Calu3 (cell line): ENCODE results near the gene CD6. TPM values are rescaled to one million over a fixed set of nuclear protein-coding genes. Genes with fewer than 3 reads are reported as not detected.

ENCODE experiments used
- BruUV-seq: library from RNA; stranded (reverse); fragments of 400-500 nt; replicated peaks from 2 replicates; lab custom pipeline; 2021; lab: Mats Ljungman, UMichigan
- CTCF ChIA-PET: fragments of 300-600 bp; sonication (Branson Sonifier 250); formaldehyde crosslinking; loops from one replicate; lab custom pipeline; 2022; ENCODE audit warnings: antibody characterized with exemption; lab: Charles Lee
- DNase-seq: peaks from one replicate; pipeline ENCODE4 v3.0.0; 2022
- H3K27ac Mint-ChIP-seq: one replicate; pipeline ENCODE4 v1.8.0; 2022; ENCODE audit warnings: mixed read lengths; ENCODE audit not compliant: unreplicated experiment
- H3K27me3 Mint-ChIP-seq: one replicate; pipeline ENCODE4 v1.8.0; 2022; ENCODE audit warnings: mixed read lengths; ENCODE audit not compliant: unreplicated experiment
- H3K36me3 Mint-ChIP-seq: one replicate; pipeline ENCODE4 v1.8.0; 2022; ENCODE audit warnings: mild to moderate bottlenecking, moderate library complexity, mixed read lengths; ENCODE audit not compliant: insufficient read depth, unreplicated experiment
- H3K4me1 Mint-ChIP-seq: one replicate; pipeline ENCODE4 v1.8.0; 2022; ENCODE audit warnings: mild to moderate bottlenecking, low read depth, mixed read lengths; ENCODE audit not compliant: unreplicated experiment
- H3K4me3 Mint-ChIP-seq: one replicate; pipeline ENCODE4 v1.8.0; 2022; ENCODE audit warnings: mild to moderate bottlenecking, low read depth, moderate library complexity, mixed read lengths; ENCODE audit not compliant: unreplicated experiment
- H3K9me3 Mint-ChIP-seq: one replicate; pipeline ENCODE4 v1.8.0; 2022; ENCODE audit warnings: low read depth, mixed read lengths; ENCODE audit not compliant: unreplicated experiment
- intact Hi-C: fragments of 100-400 bp; cut with micrococcal nuclease; formaldehyde crosslinking; loops from one replicate; pipeline ENCODE4 v1.10.0; 2022; ENCODE audit not compliant: unreplicated experiment
- total RNA-seq: library from RNA; stranded (reverse); gene quantifications from 2 replicates; pipeline ENCODE4 v1.2.3, GENCODE V29; 2022
- TF ChIP-seq, protein P1 (sequence below): fragments of 200-600 bp; IDR thresholded peaks from one replicate; pipeline ENCODE4 v1.8.0; 2022; ENCODE audit warnings: antibody characterized with exemption; ENCODE audit not compliant: unreplicated experiment

The CD6 gene
- total RNA-seq, 1 experiment from 2014 or later, result 0.26 TPM

DNA sequence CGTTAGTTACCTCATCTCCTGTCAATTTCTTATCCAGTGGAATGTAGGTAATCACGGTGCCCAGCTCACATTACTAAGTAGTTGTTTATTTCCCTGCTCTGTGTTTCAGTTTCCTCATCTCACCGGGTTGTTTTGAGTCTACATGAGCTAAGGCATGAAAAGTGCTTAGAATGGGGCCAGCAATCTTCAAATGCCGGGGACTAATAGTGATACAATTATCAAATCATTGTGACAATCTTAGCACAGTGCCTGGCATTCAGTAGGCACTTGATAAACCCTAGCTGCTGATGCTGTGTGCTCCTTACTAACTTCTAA, 77.5 kb downstream of the CD6 start:
- H3K36me3 Mint-ChIP-seq, result no peaks in the 10 kb centered on the region
- DNase-seq, result no peak
- TF ChIP-seq, protein P1, sequence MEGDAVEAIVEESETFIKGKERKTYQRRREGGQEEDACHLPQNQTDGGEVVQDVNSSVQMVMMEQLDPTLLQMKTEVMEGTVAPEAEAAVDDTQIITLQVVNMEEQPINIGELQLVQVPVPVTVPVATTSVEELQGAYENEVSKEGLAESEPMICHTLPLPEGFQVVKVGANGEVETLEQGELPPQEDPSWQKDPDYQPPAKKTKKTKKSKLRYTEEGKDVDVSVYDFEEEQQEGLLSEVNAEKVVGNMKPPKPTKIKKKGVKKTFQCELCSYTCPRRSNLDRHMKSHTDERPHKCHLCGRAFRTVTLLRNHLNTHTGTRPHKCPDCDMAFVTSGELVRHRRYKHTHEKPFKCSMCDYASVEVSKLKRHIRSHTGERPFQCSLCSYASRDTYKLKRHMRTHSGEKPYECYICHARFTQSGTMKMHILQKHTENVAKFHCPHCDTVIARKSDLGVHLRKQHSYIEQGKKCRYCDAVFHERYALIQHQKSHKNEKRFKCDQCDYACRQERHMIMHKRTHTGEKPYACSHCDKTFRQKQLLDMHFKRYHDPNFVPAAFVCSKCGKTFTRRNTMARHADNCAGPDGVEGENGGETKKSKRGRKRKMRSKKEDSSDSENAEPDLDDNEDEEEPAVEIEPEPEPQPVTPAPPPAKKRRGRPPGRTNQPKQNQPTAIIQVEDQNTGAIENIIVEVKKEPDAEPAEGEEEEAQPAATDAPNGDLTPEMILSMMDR, result no peak
- H3K4me1 Mint-ChIP-seq, result no peaks in the 10 kb centered on the region
- no peaks in the 10 kb centered on the region for H3K9me3 Mint-ChIP-seq
- no peak overlapping the region for H3K27ac Mint-ChIP-seq
- CTCF ChIA-PET, result no interaction called here
- BruUV-seq, result no TSS peak
- H3K27me3 Mint-ChIP-seq, result peaks cover 49% of the 10 kb centered on the region
- intact Hi-C loops, result no loop called here
- H3K4me3 Mint-ChIP-seq, result no peak overlapping the region

DNA sequence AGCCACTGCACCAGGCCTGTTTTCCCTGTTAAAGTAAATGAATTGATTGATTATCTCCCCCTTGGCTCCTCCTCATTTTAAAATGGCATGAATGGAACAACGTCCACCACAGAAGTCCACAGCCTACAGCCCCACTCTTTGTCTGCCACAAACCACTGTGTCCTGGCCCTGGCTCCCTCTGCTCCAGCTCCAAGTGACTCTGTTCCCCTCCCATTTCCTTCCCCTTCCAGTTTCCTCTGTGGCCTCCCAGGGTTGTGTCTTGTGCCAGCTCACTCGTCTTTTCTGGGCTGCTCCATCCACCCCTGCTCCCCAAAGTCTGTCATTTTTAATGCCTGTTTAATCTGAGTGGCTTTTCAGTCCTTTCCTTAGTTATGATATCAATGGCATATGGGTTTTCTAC, 78.4 kb downstream of the CD6 start:
- TF ChIP-seq, protein P1, result no peak
- H3K27ac Mint-ChIP-seq, result no peak overlapping the region
- CTCF ChIA-PET, result no interaction called here
- no peak overlapping the region for H3K4me3 Mint-ChIP-seq
- no TSS peak for BruUV-seq
- H3K4me1 Mint-ChIP-seq, result no peaks in the 10 kb centered on the region
- no peaks in the 10 kb centered on the region for H3K36me3 Mint-ChIP-seq
- no peak for DNase-seq
- H3K27me3 Mint-ChIP-seq, result peaks cover 55% of the 10 kb centered on the region
- intact Hi-C loops, result no loop called here
- H3K9me3 Mint-ChIP-seq, result no peaks in the 10 kb centered on the region

DNA sequence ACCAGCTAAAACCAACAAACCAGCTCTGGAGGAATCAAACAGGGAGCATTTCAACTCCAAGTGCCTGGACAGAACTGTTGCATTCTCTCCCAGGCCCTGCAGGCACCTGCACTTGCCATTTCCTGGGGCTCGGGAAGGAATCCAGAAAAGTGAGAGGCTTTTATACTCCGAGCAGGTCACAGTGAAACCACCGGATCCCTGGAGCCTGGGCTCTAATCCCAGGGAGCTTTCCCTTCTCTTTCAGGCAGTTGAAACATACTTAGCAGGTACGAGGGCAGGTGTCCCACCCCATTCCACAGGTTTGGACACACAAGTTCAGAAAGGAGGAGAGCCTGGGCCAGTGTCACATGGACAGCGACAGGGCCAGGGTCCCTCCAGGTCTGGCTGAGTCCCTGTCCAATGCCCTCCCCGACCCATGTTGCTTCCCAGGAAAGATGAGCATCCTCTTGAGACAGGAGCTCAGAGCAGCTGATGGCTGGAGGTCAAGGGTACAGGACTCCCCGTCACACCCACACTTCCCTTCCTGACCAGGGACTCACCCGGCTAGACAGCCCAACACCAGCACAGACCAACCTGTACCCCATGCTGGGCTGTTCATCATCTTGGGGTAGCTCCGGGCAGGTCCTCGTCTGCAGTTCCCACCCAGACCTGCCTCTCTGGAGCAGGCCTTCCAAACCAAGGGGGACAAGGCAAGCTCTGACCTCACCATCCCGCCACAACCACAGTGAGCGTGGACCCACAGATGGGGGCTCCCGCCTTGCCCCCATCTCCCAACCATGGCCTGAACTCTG, 80.9 kb downstream of the CD6 start:
- intact Hi-C loops, result no loop called here
- Mint-ChIP-seq H3K27me3 (peaks cover 50% of the 10 kb centered on the region), H3K27ac (no peak overlapping the region), H3K4me3 (no peak overlapping the region), H3K4me1 (no peaks in the 10 kb centered on the region), H3K36me3 (no peaks in the 10 kb centered on the region), H3K9me3 (no peaks in the 10 kb centered on the region)
- DNase-seq, result no peak
- CTCF ChIA-PET, result interaction anchor here (0.8 kb wide), 1 partner anchor 8 kb away, joined by 3 read pairs; no protein-coding TSS in a partner anchor
- BruUV-seq, result no TSS peak
- TF ChIP-seq, protein P1, result no peak

DNA sequence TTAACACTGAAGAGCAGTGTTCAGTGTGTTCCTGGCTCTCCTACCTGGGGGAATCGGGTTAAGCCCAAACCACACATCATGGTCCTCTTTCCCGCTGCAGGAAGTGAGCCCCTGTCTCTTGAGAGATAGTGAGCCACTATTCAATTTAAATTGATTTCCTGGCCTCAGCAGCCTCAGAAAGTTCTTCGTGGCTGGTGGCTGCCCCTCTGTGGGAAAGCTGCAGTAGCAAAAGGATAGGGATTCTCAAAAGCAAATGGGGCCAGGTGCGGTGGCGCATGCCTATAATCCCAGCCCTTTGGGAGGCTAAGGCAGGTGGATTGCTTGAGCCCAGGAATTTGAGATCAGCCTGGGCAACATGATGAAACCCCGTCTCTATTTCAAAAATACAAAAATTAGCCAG, 81.7 kb downstream of the CD6 start:
- Mint-ChIP-seq H3K4me3 (no peak overlapping the region), H3K9me3 (no peaks in the 10 kb centered on the region), H3K27me3 (peaks cover 42% of the 10 kb centered on the region), H3K4me1 (no peaks in the 10 kb centered on the region), H3K27ac (no peak overlapping the region), H3K36me3 (no peaks in the 10 kb centered on the region)
- DNase-seq, result no peak
- no TSS peak for BruUV-seq
- TF ChIP-seq, protein P1, result no peak
- intact Hi-C loops, result no loop called here
- CTCF ChIA-PET, result interaction anchor here (0.8 kb wide), 1 partner anchor 9 kb away, joined by 3 read pairs; no protein-coding TSS in a partner anchor
